H1 (cell line): ENCODE results near the gene BNC2. TPM values are rescaled to one million over a fixed set of nuclear protein-coding genes. Genes with fewer than 3 reads are reported as not detected.

Experiments used
- ZNF274 ChIP-seq: IDR thresholded peaks from 2 replicates; pipeline ENCODE4 v1.7.0; 2012; ENCODE audit warnings: low read length, borderline replicate concordance; ENCODE audit errors: extremely low read depth
- polyA plus RNA-seq, 7 experiments: library from polyadenylated mRNA; depleted of rRNA in 3 of 7; stranded (reverse) in 5 of 7; unstranded in 2 of 7; fragments of >200 nt in 5 of 7; fragments of 200-250 nt in 2 of 7; gene quantifications; 1 replicate in 5 of 7; 2 replicates in 1 of 7; 4 replicates in 1 of 7; pipeline versions ENCODE4 v1.2.1 to v1.2.3, GENCODE V29; 2011 to 2013; ENCODE audit warnings: missing spikeins in 2 of 7, mixed read lengths in 2 of 7
- total RNA-seq: library from RNA; stranded (reverse); fragmentation: NEBNext Ultra II Directional; extraction: Animal tissue kit (Norgen Biotek cat#: 25700); gene quantifications from 2 replicates; pipeline ENCODE4 v1.2.1, GENCODE V29; 2021

BNC2 gene
- total and polyA plus RNA-seq, 2 of the 8 experiments (the other 6 are each of a cell fraction or from before 2014, with no cell fraction given), result 16.0 to 26.8 TPM

GRCh38 chr9:16625161-16625631 is 245.3 kb downstream of the BNC2 start (continued):
- TF ChIP-seq ZNF274, result no peak
